GM12891 (cell line): ENCODE measurements around the gene GRIK2.
"Not testable (repeated sequence)": the region's sequence is repeated elsewhere in the genome, so short reads cannot be mapped to it uniquely, and the experiment has no call there.

ENCODE experiments used
- DNase-seq: peaks from one replicate; pipeline ENCODE4 v3.0.0; 2011; ENCODE audit warnings: low spot score; ENCODE audit not compliant: insufficient read length
- FAIRE-seq: peaks from 2 replicates; lab custom pipeline; 2011; peaks lifted over from hg19 to GRCh38; lab: Jason Lieb, UNC
- PAX5 ChIP-seq: IDR thresholded peaks from 2 replicates; pipeline ENCODE4 v1.6.1; 2011; ENCODE audit warnings: low read length, moderate library complexity, mild to moderate bottlenecking; ENCODE audit not compliant: insufficient read depth, severe bottlenecking
- POLR2A ChIP-seq: IDR thresholded peaks from 2 replicates; pipeline ENCODE4 v1.6.1; 2011; ENCODE audit warnings: low read depth, low read length, control low read depth
- POLR2AphosphoS5 ChIP-seq: IDR thresholded peaks from 2 replicates; pipeline ENCODE4 v1.6.1; 2011; ENCODE audit warnings: low read depth, low read length, control low read depth
- POU2F2 ChIP-seq: IDR thresholded peaks from 2 replicates; pipeline ENCODE4 v1.6.1; 2011; ENCODE audit warnings: low read depth, mild to moderate bottlenecking, control low read depth, low read length, moderate library complexity
- SPI1 ChIP-seq: IDR thresholded peaks from 2 replicates; pipeline ENCODE4 v1.6.1; 2011; ENCODE audit warnings: low read depth, low read length, control low read depth
- TAF1 ChIP-seq: IDR thresholded peaks from 2 replicates; pipeline ENCODE4 v1.6.1; 2011; ENCODE audit warnings: low read depth, low read length, control low read depth

The GRIK2 gene

GRCh38 chr6:101597693-101598092 lies 204.2 kb downstream of the GRIK2 start:
- FAIRE-seq: no peak

GRCh38 chr6:101605426-101605825 lies 211.9 kb downstream of the GRIK2 start:
- FAIRE-seq: no peak
- no peak for TF ChIP-seq SPI1
- TF ChIP-seq PAX5: no peak
- TF ChIP-seq TAF1: no peak
- TF ChIP-seq POLR2A: no peak
- TF ChIP-seq POLR2AphosphoS5: no peak
- TF ChIP-seq POU2F2: no peak
- DNase-seq: no peak

More at GRCh38 chr6:101597693-101598092, 204.2 kb downstream of the GRIK2 start:
- DNase-seq: no peak
- TF ChIP-seq SPI1: no peak
- no peak for TF ChIP-seq POU2F2
- TF ChIP-seq TAF1: no peak
- no peak for TF ChIP-seq POLR2A
- no peak for TF ChIP-seq PAX5
- no peak for TF ChIP-seq POLR2AphosphoS5

- DNase-seq (no peak), FAIRE-seq (no peak)
Measured at GRCh38 chr6:101605874-101606273, 212.4 kb downstream of the GRIK2 start.

GRCh38 chr6:101607111-101607690 lies 213.7 kb downstream of the GRIK2 start:
- TF ChIP-seq TAF1 (no peak), POU2F2 (no peak), SPI1 (no peak), PAX5 (no peak), POLR2AphosphoS5 (no peak), POLR2A (no peak)
- no peak for FAIRE-seq

More at GRCh38 chr6:101605874-101606273, 212.4 kb downstream of the GRIK2 start:
- TF ChIP-seq POU2F2: no peak
- no peak for TF ChIP-seq POLR2A
- TF ChIP-seq PAX5: no peak
- no peak for TF ChIP-seq SPI1
- TF ChIP-seq TAF1: no peak
- no peak for TF ChIP-seq POLR2AphosphoS5

GRCh38 chr6:101608703-101609102 lies 215.2 kb downstream of the GRIK2 start:
- no peak for TF ChIP-seq POU2F2
- no peak for TF ChIP-seq POLR2A
- TF ChIP-seq POLR2AphosphoS5: no peak
- TF ChIP-seq SPI1: no peak
- no peak for TF ChIP-seq PAX5
- TF ChIP-seq TAF1: no peak
- no peak for FAIRE-seq
- DNase-seq: no peak

More at GRCh38 chr6:101607111-101607690, 213.7 kb downstream of the GRIK2 start:
- no peak for DNase-seq

- TF ChIP-seq TAF1: no peak
- TF ChIP-seq POLR2AphosphoS5: no peak
- no peak for TF ChIP-seq POLR2A
- DNase-seq: no peak
- FAIRE-seq: no peak
Measured at GRCh38 chr6:101613556-101613955, 220.0 kb downstream of the GRIK2 start.

- DNase-seq: no peak
- TF ChIP-seq TAF1 (no peak), POLR2AphosphoS5 (no peak), SPI1 (no peak), POU2F2 (no peak), PAX5 (no peak), POLR2A (no peak)
- no peak for FAIRE-seq
Measured at GRCh38 chr6:101614774-101615173, 221.3 kb downstream of the GRIK2 start.

- TF ChIP-seq POLR2A: no peak
- TF ChIP-seq PAX5: no peak
- TF ChIP-seq POLR2AphosphoS5: no peak
- TF ChIP-seq TAF1: no peak
- TF ChIP-seq SPI1: no peak
- no peak for TF ChIP-seq POU2F2
- DNase-seq: no peak
- no peak for FAIRE-seq
Measured at GRCh38 chr6:101626269-101626668, 232.8 kb downstream of the GRIK2 start.

GRCh38 chr6:101630941-101631340 lies 237.4 kb downstream of the GRIK2 start:
- DNase-seq (no peak), FAIRE-seq (no peak)
- no peak for TF ChIP-seq PAX5

- no peak for FAIRE-seq
- no peak for DNase-seq
- no peak for TF ChIP-seq POU2F2
- no peak for TF ChIP-seq SPI1
- no peak for TF ChIP-seq TAF1
- TF ChIP-seq POLR2A: no peak
- TF ChIP-seq POLR2AphosphoS5: no peak
- no peak for TF ChIP-seq PAX5
Measured at GRCh38 chr6:101633081-101633480, 239.6 kb downstream of the GRIK2 start.

- not testable (repeated sequence) for FAIRE-seq, DNase-seq
Measured at GRCh38 chr6:101638865-101639264, 245.4 kb downstream of the GRIK2 start.
